HEK293 (cell line): ENCODE measurements around the gene C1QL1.

ENCODE experiments used
- BCL6B ChIP-seq: fragments of 450-650 bp; formaldehyde crosslinking; IDR thresholded peaks from 2 replicates; pipeline ENCODE4 v1.5.1; 2017; ENCODE audit warnings: missing biosample characterization, missing genetic modification characterization
- REST ChIP-seq: fragments of 450-650 bp; formaldehyde crosslinking; IDR thresholded peaks from 2 replicates; pipeline ENCODE4 v1.5.1; 2016; ENCODE audit warnings: missing biosample characterization, missing genetic modification characterization
- SP3 ChIP-seq: fragments of 450-650 bp; formaldehyde crosslinking; IDR thresholded peaks from 2 replicates; pipeline ENCODE4 v1.5.1; 2016; ENCODE audit warnings: missing biosample characterization, missing genetic modification characterization
- WT1 ChIP-seq: fragments of 450-650 bp; formaldehyde crosslinking; IDR thresholded peaks from 2 replicates; pipeline ENCODE4 v1.5.1; 2016; ENCODE audit warnings: missing biosample characterization, missing genetic modification characterization
- YY1 ChIP-seq: fragments of 450-650 bp; formaldehyde crosslinking; IDR thresholded peaks from 2 replicates; pipeline ENCODE4 v1.5.1; 2018; ENCODE audit warnings: missing biosample characterization, missing genetic modification characterization
- ZBTB44 ChIP-seq: fragments of 450-650 bp; IDR thresholded peaks from 2 replicates; pipeline ENCODE4 v1.5.1; 2018; ENCODE audit warnings: missing biosample characterization, mild to moderate bottlenecking, missing genetic modification characterization
- ZIC2 ChIP-seq: fragments of 450-650 bp; formaldehyde crosslinking; IDR thresholded peaks from 2 replicates; pipeline ENCODE4 v1.5.1; 2016; ENCODE audit warnings: missing biosample characterization, missing genetic modification characterization
- ZNF10 ChIP-seq: fragments of 450-650 bp; formaldehyde crosslinking; IDR thresholded peaks from 2 replicates; pipeline ENCODE4 v1.5.1; 2017; ENCODE audit warnings: missing biosample characterization, missing genetic modification characterization
- ZNF140 ChIP-seq: fragments of 450-650 bp; formaldehyde crosslinking; IDR thresholded peaks from 2 replicates; pipeline ENCODE4 v1.5.1; 2016; ENCODE audit warnings: missing biosample characterization, missing genetic modification characterization
- ZNF155 ChIP-seq: fragments of 450-650 bp; formaldehyde crosslinking; IDR thresholded peaks from 2 replicates; pipeline ENCODE4 v1.5.1; 2016; ENCODE audit warnings: missing biosample characterization, missing genetic modification characterization
- ZNF16 ChIP-seq: fragments of 450-650 bp; formaldehyde crosslinking; IDR thresholded peaks from 2 replicates; pipeline ENCODE4 v1.5.1; 2016; ENCODE audit warnings: low read depth, missing biosample characterization, missing genetic modification characterization
- ZNF211 ChIP-seq: fragments of 450-650 bp; formaldehyde crosslinking; IDR thresholded peaks from 2 replicates; pipeline ENCODE4 v1.5.1; 2016; ENCODE audit warnings: low read depth, missing biosample characterization, missing genetic modification characterization
- ZNF239 ChIP-seq: fragments of 450-650 bp; formaldehyde crosslinking; IDR thresholded peaks from 2 replicates; pipeline ENCODE4 v1.5.1; 2016; ENCODE audit warnings: missing biosample characterization, missing genetic modification characterization
- ZNF24 ChIP-seq: fragments of 450-650 bp; formaldehyde crosslinking; IDR thresholded peaks from 2 replicates; pipeline ENCODE4 v1.5.1; 2016; ENCODE audit warnings: missing biosample characterization, missing genetic modification characterization
- ZNF248 ChIP-seq: fragments of 450-650 bp; formaldehyde crosslinking; IDR thresholded peaks from 2 replicates; pipeline ENCODE4 v1.5.1; 2017; ENCODE audit warnings: missing biosample characterization, missing genetic modification characterization
- ZNF280C ChIP-seq: fragments of 450-650 bp; formaldehyde crosslinking; IDR thresholded peaks from 2 replicates; pipeline ENCODE4 v1.5.1; 2016; ENCODE audit warnings: missing biosample characterization, missing genetic modification characterization
- ZNF341 ChIP-seq: fragments of 450-650 bp; formaldehyde crosslinking; IDR thresholded peaks from 2 replicates; pipeline ENCODE4; 2016; ENCODE audit warnings: low read depth, missing biosample characterization, missing genetic modification characterization
- ZNF404 ChIP-seq: fragments of 450-650 bp; formaldehyde crosslinking; IDR thresholded peaks from 2 replicates; pipeline ENCODE4 v1.5.1; 2017; ENCODE audit warnings: missing biosample characterization, missing genetic modification characterization
- ZNF426 ChIP-seq: fragments of 450-650 bp; formaldehyde crosslinking; IDR thresholded peaks from 2 replicates; pipeline ENCODE4 v1.5.1; 2017; ENCODE audit warnings: missing biosample characterization, missing genetic modification characterization, mild to moderate bottlenecking, inconsistent platforms, moderate library complexity
- ZNF513 ChIP-seq: fragments of 450-650 bp; IDR thresholded peaks from 2 replicates; pipeline ENCODE4 v1.5.1; 2018; ENCODE audit warnings: missing biosample characterization, missing genetic modification characterization
- ZNF558 ChIP-seq: fragments of 450-650 bp; formaldehyde crosslinking; IDR thresholded peaks from 2 replicates; pipeline ENCODE4 v1.5.1; 2016; ENCODE audit warnings: missing biosample characterization, missing genetic modification characterization
- ZNF571 ChIP-seq: fragments of 450-650 bp; formaldehyde crosslinking; IDR thresholded peaks from 2 replicates; pipeline ENCODE4 v1.5.0; 2017; ENCODE audit warnings: missing biosample characterization, missing genetic modification characterization
- ZNF621 ChIP-seq: fragments of 450-650 bp; formaldehyde crosslinking; IDR thresholded peaks from 2 replicates; pipeline ENCODE4 v1.5.1; 2017; ENCODE audit warnings: missing biosample characterization, missing genetic modification characterization
- ZNF664 ChIP-seq: fragments of 450-650 bp; formaldehyde crosslinking; IDR thresholded peaks from 2 replicates; pipeline ENCODE4 v1.5.1; 2016; ENCODE audit warnings: missing biosample characterization, missing genetic modification characterization
- ZNF692 ChIP-seq: fragments of 450-650 bp; formaldehyde crosslinking; IDR thresholded peaks from 2 replicates; pipeline ENCODE4 v1.5.1; 2016; ENCODE audit warnings: missing biosample characterization, missing genetic modification characterization
- ZNF837 ChIP-seq: fragments of 450-650 bp; formaldehyde crosslinking; IDR thresholded peaks from 2 replicates; pipeline ENCODE4 v1.5.1; 2016; ENCODE audit warnings: missing biosample characterization, missing genetic modification characterization
- ZSCAN5A ChIP-seq: fragments of 450-650 bp; formaldehyde crosslinking; IDR thresholded peaks from 2 replicates; pipeline ENCODE4 v1.5.1; 2016; ENCODE audit warnings: missing biosample characterization, missing genetic modification characterization

C1QL1 gene

GRCh38 chr17:44947461-44948314 is 20.4 kb downstream of the C1QL1 start, which contains the start of gene KIF18B (continued):
- TF ChIP-seq ZSCAN5A (tag by site-specific recombination) (peak; percentile 29; the same call in 1 of the 2 replicates), ZNF211 (tag by site-specific recombination) (no peak), ZNF140 (no peak), ZNF10 (no peak), ZIC2 (0 out of 2 replicates have a peak, but pooled peaks have one; percentile 6), BCL6B (tag by site-specific recombination) (no peak), ZNF621 (no peak), ZNF513 (no peak), ZNF426 (tag by site-specific recombination) (no peak), ZNF692 (peak; percentile 94), ZNF341 (tag by site-specific recombination) (0 out of 2 replicates have a peak, but pooled peaks have one; percentile 7), ZNF837 (no peak), ZNF404 (tag by site-specific recombination) (no peak), ZNF24 (tag by site-specific recombination) (no peak), ZNF571 (tag by site-specific recombination) (no peak), ZNF280C (tag by site-specific recombination) (no peak), ZNF239 (no peak), ZBTB44 (tag by site-specific recombination) (no peak), ZNF664 (tag by site-specific recombination) (no peak), REST (tag by site-specific recombination) (peak; percentile 91), ZNF248 (no peak), YY1 (tag by site-specific recombination) (no peak; the same call in 1 of the 2 replicates), SP3 (tag by site-specific recombination) (0 out of 2 replicates have a peak, but pooled peaks have one; percentile 38), WT1 (tag by site-specific recombination) (no peak), ZNF16 (tag by site-specific recombination) (no peak), ZNF558 (tag by site-specific recombination) (no peak), ZNF155 (tag by site-specific recombination) (no peak)
